Panc1 (cell line): ENCODE results near the gene BTBD9. TPM values are rescaled to one million over a fixed set of nuclear protein-coding genes. Genes with fewer than 3 reads are reported as not detected.

ENCODE experiments used
- ATAC-seq: fragments of 200-7000 bp; cut with Tn5 transposase; 2 replicates; pipeline ENCODE4 v1.9.1; 2020; ENCODE audit warnings: mild to moderate bottlenecking, moderate library complexity
- BruUV-seq: library from RNA; stranded (reverse); fragments of 400-500 nt; replicated peaks from 2 replicates; lab custom pipeline; 2021; lab: Mats Ljungman, UMichigan
- CTCF ChIA-PET: fragments of 300-600 bp; sonication (Branson Sonifier 250); formaldehyde crosslinking; loops from one replicate; lab custom pipeline; 2022; ENCODE audit warnings: antibody characterized with exemption; lab: Charles Lee
- POLR2A ChIA-PET: fragments of 300-600 bp; sonication (Branson Sonifier 250); formaldehyde crosslinking; loops from one replicate; lab custom pipeline; 2022; ENCODE audit warnings: antibody characterized with exemption; lab: Charles Lee
- DNase-seq: peaks from one replicate; pipeline ENCODE4 v3.0.0-alpha.2; 2010; ENCODE audit warnings: low read depth, low spot score
- H3K27ac ChIP-seq: 2 replicates; pipeline ENCODE4 v1.5.1; 2011; ENCODE audit warnings: mild to moderate bottlenecking, low read length, inconsistent platforms
- H3K27me3 ChIP-seq: fragments of 200-500 bp; sonication (Bioruptor generic); 2 replicates; pipeline ENCODE4 v1.6.0; 2014; ENCODE audit warnings: low read length, inconsistent platforms; ENCODE audit not compliant: control insufficient read depth, insufficient read depth
- H3K36me3 ChIP-seq: fragments of 200-500 bp; sonication (Bioruptor generic); 2 replicates; pipeline ENCODE4 v1.5.1; 2014; ENCODE audit warnings: inconsistent platforms, mild to moderate bottlenecking, low read length, moderate library complexity; ENCODE audit not compliant: control insufficient read depth, insufficient read depth
- H3K4me1 ChIP-seq: 2 replicates; pipeline ENCODE4 v1.5.1; 2011; ENCODE audit warnings: inconsistent platforms, mild to moderate bottlenecking, low read length, moderate library complexity; ENCODE audit not compliant: control insufficient read depth, insufficient read depth
- H3K4me3 ChIP-seq, 2 experiments: 2 replicates each; pipeline ENCODE4 v1.5.1; 2011 to 2012; ENCODE audit warnings: low read depth in 2 of 2, low read length in 2 of 2, mild to moderate bottlenecking in 2 of 2, inconsistent platforms in 1 of 2, moderate library complexity in 1 of 2
- H3K9me3 ChIP-seq: fragments of 200-500 bp; sonication (Bioruptor generic); 2 replicates; pipeline ENCODE4 v1.5.1; 2014; ENCODE audit warnings: low read depth, mild to moderate bottlenecking, inconsistent platforms, low read length, moderate library complexity; ENCODE audit not compliant: control insufficient read depth, insufficient read depth
- CTCF ChIP-seq: fragments of 450-650 bp; IDR thresholded peaks from 2 replicates; pipeline ENCODE4 v1.5.1; 2017; ENCODE audit warnings: mild to moderate bottlenecking
- POLR2AphosphoS5 ChIP-seq: IDR thresholded peaks from 2 replicates; pipeline ENCODE4 v1.6.1; 2012; ENCODE audit warnings: mild to moderate bottlenecking, low read depth, low read length, moderate library complexity
- REST ChIP-seq, 2 experiments: IDR thresholded peaks; 2 replicates each; pipeline ENCODE4 v1.6.1; 2011 to 2012; ENCODE audit warnings: low read depth in 2 of 2, control low read depth in 1 of 2, low read length in 1 of 2, mild to moderate bottlenecking in 1 of 2, moderate library complexity in 1 of 2; ENCODE audit not compliant: insufficient read depth in 1 of 2
- SIN3A ChIP-seq: IDR thresholded peaks from 2 replicates; pipeline ENCODE4 v1.6.1; 2012; ENCODE audit warnings: low read depth, mild to moderate bottlenecking, low read length, moderate library complexity, borderline replicate concordance; ENCODE audit not compliant: insufficient read depth
- TCF7L2 ChIP-seq: IDR thresholded peaks from 2 replicates; pipeline ENCODE4 v1.6.1; 2011; ENCODE audit warnings: mild to moderate bottlenecking, low read depth, low read length, inconsistent platforms
- in situ Hi-C: cut with HindIII; loops from 2 replicates; pipeline ENCODE4 v1.10.0; 2016; ENCODE audit warnings: low sequenced_read_pairs, low pct_unique_long_range_greater_than_20kb
- intact Hi-C: fragments of 100-400 bp; cut with micrococcal nuclease; formaldehyde crosslinking; loops from one replicate; pipeline ENCODE4 v1.10.0; 2022; ENCODE audit not compliant: unreplicated experiment
- total RNA-seq: library from RNA; stranded (reverse); gene quantifications from one replicate; pipeline ENCODE4 v1.2.1, GENCODE V29; 2021; ENCODE audit not compliant: unreplicated experiment

The BTBD9 gene
- total RNA-seq, 1 experiment from 2014 or later = 12.8 TPM

GRCh38 chr6:38353310-38354036, 286.3 kb downstream of the BTBD9 start:
- H3K27ac ChIP-seq = no peak overlapping the region
- POLR2A ChIA-PET = no interaction called here
- in situ Hi-C loops = no loop called here
- ATAC-seq (no peak), DNase-seq (no peak)
- intact Hi-C loops = no loop called here
- no peaks in the 10 kb centered on the region for H3K27me3 ChIP-seq
- BruUV-seq = no TSS peak
- no peaks in the 10 kb centered on the region for H3K9me3 ChIP-seq
- CTCF ChIA-PET = interaction anchor here (0.7 kb wide), 1 partner anchor 688 kb away, joined by 7 read pairs; no protein-coding TSS in a partner anchor
- no peak overlapping the region for H3K4me3 ChIP-seq
- no peak for TF ChIP-seq POLR2AphosphoS5
- no peak for TF ChIP-seq CTCF
- TF ChIP-seq SIN3A = no peak
- no peak for TF ChIP-seq REST (IDR thresholded peaks at IDR 0.05; ENCODE audit: insufficient read depth in 1 of 2, low read depth in 2 of 2, low read length in 1 of 2)
- no peak for TF ChIP-seq TCF7L2
- H3K4me1 ChIP-seq = peaks cover 22% of the 10 kb centered on the region
- no peaks in the 10 kb centered on the region for H3K36me3 ChIP-seq

GRCh38 chr6:38352636-38353035, 287.1 kb downstream of the BTBD9 start:
- ChIA-PET POLR2A (no interaction called here), CTCF (interaction anchor here (0.7 kb wide), 1 partner anchor 689 kb away, joined by 7 read pairs; no protein-coding TSS in a partner anchor)
- Histone ChIP-seq H3K27me3 (no peaks in the 10 kb centered on the region), H3K9me3 (no peaks in the 10 kb centered on the region), H3K4me3 (no peak overlapping the region), H3K36me3 (no peaks in the 10 kb centered on the region), H3K4me1 (peaks cover 13% of the 10 kb centered on the region), H3K27ac (no peak overlapping the region)
- intact Hi-C loops = no loop called here
- TF ChIP-seq REST (IDR thresholded peaks at IDR 0.05; ENCODE audit: insufficient read depth in 1 of 2, low read depth in 2 of 2, low read length in 1 of 2) (no peak), CTCF (no peak), SIN3A (no peak), TCF7L2 (no peak), POLR2AphosphoS5 (no peak)
- in situ Hi-C loops = no loop called here
- no peak for ATAC-seq
- BruUV-seq = no TSS peak
- DNase-seq = no peak
